Neural progenitor cell (in vitro differentiated cells): ENCODE results near the gene GCK. TPM values are rescaled to one million over a fixed set of nuclear protein-coding genes. Genes with fewer than 3 reads are reported as not detected.

ENCODE experiments used
- DNase-seq: peaks from one replicate; pipeline ENCODE4 v3.0.0-alpha.2; 2016; ENCODE audit warnings: low spot score
- H2AFZ ChIP-seq: fragments of 200-600 bp; sonication (generic); replicated peaks from 2 replicates; pipeline ENCODE4 v1.6.1; 2016; ENCODE audit warnings: antibody characterized with exemption
- H3F3A ChIP-seq: fragments of 200-600 bp; sonication (generic); 2 replicates; pipeline ENCODE4 v1.6.1; 2016; ENCODE audit warnings: antibody characterized with exemption, low read depth
- H3K27ac ChIP-seq: fragments of 200-600 bp; sonication (generic); 2 replicates; pipeline ENCODE4 v1.5.1; 2016; ENCODE audit warnings: mild to moderate bottlenecking
- H3K27me3 ChIP-seq: fragments of 200-600 bp; sonication (generic); 2 replicates; pipeline ENCODE4 v1.6.1; 2016; ENCODE audit warnings: mild to moderate bottlenecking, moderate library complexity
- H3K36me3 ChIP-seq: fragments of 200-600 bp; sonication (generic); 2 replicates; pipeline ENCODE4 v1.5.1; 2016
- H3K4me1 ChIP-seq: fragments of 200-600 bp; sonication (generic); 2 replicates; pipeline ENCODE4 v1.6.1; 2016; ENCODE audit warnings: mixed run types
- H3K4me2 ChIP-seq: fragments of 200-600 bp; sonication (generic); 2 replicates; pipeline ENCODE4 v1.6.1; 2016
- H3K4me3 ChIP-seq: fragments of 200-600 bp; sonication (generic); 2 replicates; pipeline ENCODE4 v1.5.1; 2016
- H3K79me2 ChIP-seq: fragments of 200-600 bp; sonication (generic); 2 replicates; pipeline ENCODE4 v1.6.1; 2016; ENCODE audit warnings: low read depth
- H3K9ac ChIP-seq: fragments of 200-600 bp; sonication (generic); 2 replicates; pipeline ENCODE4 v1.6.1; 2016
- H3K9me3 ChIP-seq: fragments of 200-600 bp; sonication (generic); 2 replicates; pipeline ENCODE4 v1.5.1; 2016; ENCODE audit warnings: low read depth
- H4K20me1 ChIP-seq: fragments of 200-600 bp; sonication (generic); 2 replicates; pipeline ENCODE4 v1.6.1; 2016; ENCODE audit warnings: low read depth
- H3K27ac Mint-ChIP-seq: 3 replicates; pipeline ENCODE4 v1.8.0; 2021; ENCODE audit warnings: mixed read lengths
- H3K27me3 Mint-ChIP-seq: 2 replicates; pipeline ENCODE4 v1.8.0; 2022; ENCODE audit warnings: low read depth, mild to moderate bottlenecking, inconsistent platforms, moderate library complexity, mixed read lengths; ENCODE audit not compliant: insufficient read depth
- H3K36me3 Mint-ChIP-seq: 3 replicates; pipeline ENCODE4 v1.8.0; 2021; ENCODE audit warnings: mixed read lengths
- H3K4me1 Mint-ChIP-seq: 3 replicates; pipeline ENCODE4 v1.8.0; 2021; ENCODE audit warnings: mixed read lengths
- H3K4me3 Mint-ChIP-seq: 3 replicates; pipeline ENCODE4 v1.8.0; 2021; ENCODE audit warnings: mild to moderate bottlenecking, moderate library complexity, mixed read lengths
- H3K9me3 Mint-ChIP-seq: 3 replicates; pipeline ENCODE4 v1.8.0; 2020; ENCODE audit warnings: mixed read lengths
- EZH2 ChIP-seq: fragments of 200-600 bp; sonication (generic); IDR thresholded peaks from 2 replicates; pipeline ENCODE4 v1.6.1; 2017; ENCODE audit warnings: antibody characterized with exemption, mild to moderate bottlenecking, moderate library complexity
- EZH2phosphoT487 ChIP-seq: fragments of 200-600 bp; sonication (generic); IDR thresholded peaks from 2 replicates; pipeline ENCODE4 v1.6.1; 2017; ENCODE audit warnings: antibody characterized with exemption
- total RNA-seq: library from RNA; depleted of rRNA; stranded (reverse); fragments of >200 nt; gene quantifications from 2 replicates; pipeline ENCODE4 v1.2.3, GENCODE V29; 2015; ENCODE audit warnings: low replicate concordance
- TF ChIP-seq, protein P1 (sequence below): fragments of 200-600 bp; sonication (generic); IDR thresholded peaks from 2 replicates; pipeline ENCODE4 v1.5.1; 2017; ENCODE audit warnings: antibody characterized with exemption, mild to moderate bottlenecking

GCK gene
- total RNA-seq = 0.15 TPM in 1 of 2 replicates, not detected in the other

DNA sequence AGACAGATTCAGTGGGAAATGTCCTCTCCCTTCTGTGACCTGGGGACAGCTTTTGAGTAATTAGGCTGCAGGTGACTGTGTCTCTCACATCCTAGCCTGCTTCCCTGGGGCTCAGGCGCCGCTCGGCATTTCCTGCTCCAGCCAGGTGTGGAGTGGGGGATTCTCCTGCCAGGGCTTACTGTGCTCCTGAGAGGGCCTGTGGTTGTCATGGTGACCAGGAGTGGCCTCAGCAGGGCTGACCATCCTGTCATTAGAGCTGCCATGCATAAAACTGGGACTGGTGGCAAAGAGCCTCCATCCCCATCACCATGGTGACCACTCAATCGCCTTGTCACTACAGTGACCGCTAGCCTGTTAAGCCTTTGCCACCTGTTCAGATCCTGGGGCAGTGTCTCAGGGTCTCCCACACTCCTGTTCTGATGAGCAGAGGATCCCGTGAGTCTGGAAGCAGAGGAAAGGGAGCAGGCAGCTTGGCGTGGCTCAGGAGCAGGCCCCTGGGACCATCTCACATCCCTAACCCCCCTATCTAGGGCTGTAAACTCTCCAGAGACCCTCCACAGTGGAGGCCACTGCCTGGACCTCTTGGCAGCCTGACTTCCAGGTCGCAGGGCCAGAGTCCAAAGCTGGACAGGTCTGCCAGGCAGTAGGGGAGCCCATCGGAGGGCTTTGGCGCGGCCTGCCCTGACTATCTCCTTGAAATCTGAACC is at the start of gene GCK:
TSS of gene GCK (minus strand) at position 154 of the 707 bp plus-strand sequence. CDS start 486 bp downstream, outside the sequence.
- Histone ChIP-seq H2AFZ (peak within 1 kb of the TSS; percentile 82), H3K9ac (no peak within 1 kb of the TSS), H3K4me2 (peak within 1 kb of the TSS; percentile 4), H3K36me3 (no peaks in the 10 kb centered on the region), H3K4me3 (no peak within 1 kb of the TSS), H3F3A (no peaks in the 10 kb centered on the region), H3K4me1 (peaks cover under 1% of the 10 kb centered on the region), H4K20me1 (no peaks in the 10 kb centered on the region), H3K79me2 (no peaks in the 10 kb centered on the region), H3K9me3 (no peaks in the 10 kb centered on the region), H3K27me3 (no peaks in the 10 kb centered on the region), H3K27ac (no peak within 1 kb of the TSS)
- DNase-seq = peak; percentile 34
- Mint-ChIP-seq H3K36me3 (no peaks in the 10 kb centered on the region), H3K27me3 (peaks cover 5% of the 10 kb centered on the region), H3K27ac (peak within 1 kb of the TSS; percentile 92), H3K4me1 (peaks cover 25% of the 10 kb centered on the region), H3K4me3 (no peak within 1 kb of the TSS), H3K9me3 (no peaks in the 10 kb centered on the region)
- TF ChIP-seq EZH2 = no peak
- TF ChIP-seq EZH2phosphoT487 = no peak

DNA sequence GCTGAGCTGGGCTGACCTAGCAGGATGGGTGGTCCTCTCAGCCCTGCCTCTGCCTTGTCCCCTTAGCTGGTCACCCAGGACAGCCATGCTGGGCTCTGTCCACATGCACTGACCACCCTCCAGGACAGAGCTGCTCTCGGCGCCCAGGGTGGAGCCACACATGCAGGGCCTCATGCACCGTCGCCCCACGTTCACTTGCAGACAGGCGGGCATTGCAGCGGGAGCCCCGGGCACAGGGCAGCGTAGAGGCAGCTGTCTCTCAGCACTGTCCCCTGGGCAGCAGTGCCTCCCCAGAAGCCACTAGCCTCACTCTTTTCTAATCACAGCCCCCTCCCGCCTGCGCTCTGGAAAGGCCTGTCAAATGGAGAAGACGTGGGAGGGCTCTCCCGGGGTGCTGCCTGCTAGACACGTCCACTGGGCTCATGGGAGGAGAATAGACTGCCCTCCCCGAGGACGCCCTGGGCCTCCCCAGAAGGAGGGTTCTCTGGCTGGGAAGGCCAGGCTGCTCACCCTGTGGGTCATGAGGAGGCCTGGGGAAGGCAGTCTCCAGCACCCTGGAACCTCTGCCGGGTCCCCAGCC is 49.0 kb upstream of the GCK start:
- H3K4me2 ChIP-seq = no peak overlapping the region
- H3K27ac ChIP-seq = no peak overlapping the region
- Mint-ChIP-seq H3K27ac (no peak overlapping the region), H3K27me3 (peaks cover 2% of the 10 kb centered on the region), H3K9me3 (no peaks in the 10 kb centered on the region), H3K4me3 (no peak overlapping the region), H3K4me1 (peaks cover 17% of the 10 kb centered on the region), H3K36me3 (no peaks in the 10 kb centered on the region)
- no peaks in the 10 kb centered on the region for H3K36me3 ChIP-seq
- TF ChIP-seq, protein P1, sequence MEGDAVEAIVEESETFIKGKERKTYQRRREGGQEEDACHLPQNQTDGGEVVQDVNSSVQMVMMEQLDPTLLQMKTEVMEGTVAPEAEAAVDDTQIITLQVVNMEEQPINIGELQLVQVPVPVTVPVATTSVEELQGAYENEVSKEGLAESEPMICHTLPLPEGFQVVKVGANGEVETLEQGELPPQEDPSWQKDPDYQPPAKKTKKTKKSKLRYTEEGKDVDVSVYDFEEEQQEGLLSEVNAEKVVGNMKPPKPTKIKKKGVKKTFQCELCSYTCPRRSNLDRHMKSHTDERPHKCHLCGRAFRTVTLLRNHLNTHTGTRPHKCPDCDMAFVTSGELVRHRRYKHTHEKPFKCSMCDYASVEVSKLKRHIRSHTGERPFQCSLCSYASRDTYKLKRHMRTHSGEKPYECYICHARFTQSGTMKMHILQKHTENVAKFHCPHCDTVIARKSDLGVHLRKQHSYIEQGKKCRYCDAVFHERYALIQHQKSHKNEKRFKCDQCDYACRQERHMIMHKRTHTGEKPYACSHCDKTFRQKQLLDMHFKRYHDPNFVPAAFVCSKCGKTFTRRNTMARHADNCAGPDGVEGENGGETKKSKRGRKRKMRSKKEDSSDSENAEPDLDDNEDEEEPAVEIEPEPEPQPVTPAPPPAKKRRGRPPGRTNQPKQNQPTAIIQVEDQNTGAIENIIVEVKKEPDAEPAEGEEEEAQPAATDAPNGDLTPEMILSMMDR = no peak
- TF ChIP-seq EZH2 (no peak), EZH2phosphoT487 (no peak)
- H2AFZ ChIP-seq = no peak overlapping the region
- H3K9me3 ChIP-seq = no peaks in the 10 kb centered on the region
- no peaks in the 10 kb centered on the region for H3K27me3 ChIP-seq
- H4K20me1 ChIP-seq = no peaks in the 10 kb centered on the region
- no peaks in the 10 kb centered on the region for H3K79me2 ChIP-seq
- peaks cover 11% of the 10 kb centered on the region for H3K4me1 ChIP-seq
- H3K4me3 ChIP-seq = no peak overlapping the region
- no peak for DNase-seq
- no peak overlapping the region for H3K9ac ChIP-seq
- H3F3A ChIP-seq = no peaks in the 10 kb centered on the region

DNA sequence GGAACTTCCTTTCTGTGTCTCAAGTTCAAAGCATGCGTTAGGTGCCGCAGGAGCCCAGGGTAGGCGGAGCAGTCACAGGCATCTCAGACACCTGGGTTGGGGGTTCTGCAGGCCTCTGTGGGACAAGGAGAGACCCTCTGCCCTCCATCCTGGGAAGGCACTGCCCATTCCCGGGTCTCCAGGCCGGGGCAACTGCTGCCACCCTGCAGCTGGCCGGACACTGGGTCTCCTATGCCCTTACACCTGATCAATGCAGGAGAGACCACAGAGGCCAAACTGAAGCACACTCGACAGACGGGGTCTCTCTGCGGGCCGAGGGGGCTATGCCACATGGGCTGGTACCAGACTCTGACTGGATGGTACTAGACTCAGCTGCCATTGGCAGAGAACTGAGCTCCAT is 48.5 kb upstream of the GCK start:
- no peaks in the 10 kb centered on the region for H3K79me2 ChIP-seq
- H3K4me3 ChIP-seq = no peak overlapping the region
- Mint-ChIP-seq H3K36me3 (no peaks in the 10 kb centered on the region), H3K4me3 (no peak overlapping the region), H3K4me1 (peaks cover 17% of the 10 kb centered on the region), H3K27ac (no peak overlapping the region), H3K27me3 (peaks cover 2% of the 10 kb centered on the region), H3K9me3 (no peaks in the 10 kb centered on the region)
- H3K9ac ChIP-seq = no peak overlapping the region
- no peaks in the 10 kb centered on the region for H3K36me3 ChIP-seq
- H4K20me1 ChIP-seq = no peaks in the 10 kb centered on the region
- peaks cover 11% of the 10 kb centered on the region for H3K4me1 ChIP-seq
- TF ChIP-seq EZH2 (no peak), EZH2phosphoT487 (no peak)
- TF ChIP-seq, protein P1 = no peak
- no peaks in the 10 kb centered on the region for H3F3A ChIP-seq
- no peak overlapping the region for H3K27ac ChIP-seq
- no peaks in the 10 kb centered on the region for H3K27me3 ChIP-seq
- no peak overlapping the region for H2AFZ ChIP-seq
- DNase-seq = no peak
- H3K4me2 ChIP-seq = no peak overlapping the region
- no peaks in the 10 kb centered on the region for H3K9me3 ChIP-seq

DNA sequence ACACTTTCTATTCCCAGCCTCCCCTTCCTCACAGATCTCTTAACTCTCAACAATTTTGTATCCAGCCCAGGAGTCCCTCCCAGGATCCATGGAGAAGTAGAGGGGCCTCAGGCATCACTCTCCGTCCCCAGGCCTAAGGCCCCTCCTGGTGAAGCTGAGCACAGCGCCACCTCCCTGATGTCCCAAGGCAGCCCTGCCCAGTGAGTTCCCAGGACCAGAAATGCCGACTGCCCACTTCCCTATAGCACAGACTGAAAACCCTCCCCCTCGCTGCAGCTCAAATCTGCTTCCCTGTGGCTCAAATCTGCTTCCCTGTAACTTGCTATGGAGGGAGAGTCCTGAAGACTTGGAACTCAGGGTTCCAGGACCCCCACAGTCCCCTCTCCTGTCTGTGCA is 47.1 kb upstream of the GCK start:
- no peak overlapping the region for H3K27ac ChIP-seq
- peak overlapping the region; percentile 84 for H2AFZ ChIP-seq
- DNase-seq = peak; percentile 66
- no peaks in the 10 kb centered on the region for H3K9me3 ChIP-seq
- H3K36me3 ChIP-seq = no peaks in the 10 kb centered on the region
- H3K9me3 Mint-ChIP-seq = no peaks in the 10 kb centered on the region
- H3K36me3 Mint-ChIP-seq = no peaks in the 10 kb centered on the region
- TF ChIP-seq, protein P1 = peak; percentile 42
- TF ChIP-seq EZH2phosphoT487 = no peak
- no peak overlapping the region for H3K4me3 ChIP-seq
- peaks cover 2% of the 10 kb centered on the region for H3K27me3 Mint-ChIP-seq
- H3F3A ChIP-seq = no peaks in the 10 kb centered on the region
- H3K4me3 Mint-ChIP-seq = peak overlapping the region; percentile 18
- H3K9ac ChIP-seq = no peak overlapping the region
- peak overlapping the region; percentile 90 for H3K27ac Mint-ChIP-seq
- no peaks in the 10 kb centered on the region for H3K79me2 ChIP-seq
- peak overlapping the region; percentile 6 for H3K4me2 ChIP-seq
- no peaks in the 10 kb centered on the region for H4K20me1 ChIP-seq
- H3K4me1 Mint-ChIP-seq = peaks cover 17% of the 10 kb centered on the region
- H3K27me3 ChIP-seq = no peaks in the 10 kb centered on the region
- H3K4me1 ChIP-seq = peaks cover 11% of the 10 kb centered on the region
